NCI-H146 treated with DMSO at 0.1 percent for 48 hours (cell line): ENCODE measurements around the gene KIF16B.

Experiments used
- DNase-seq: peaks from one replicate; lab custom pipeline; 2025; ENCODE audit not compliant: unreplicated experiment; lab: John Stamatoyannopoulos, UW

Gene KIF16B

DNA sequence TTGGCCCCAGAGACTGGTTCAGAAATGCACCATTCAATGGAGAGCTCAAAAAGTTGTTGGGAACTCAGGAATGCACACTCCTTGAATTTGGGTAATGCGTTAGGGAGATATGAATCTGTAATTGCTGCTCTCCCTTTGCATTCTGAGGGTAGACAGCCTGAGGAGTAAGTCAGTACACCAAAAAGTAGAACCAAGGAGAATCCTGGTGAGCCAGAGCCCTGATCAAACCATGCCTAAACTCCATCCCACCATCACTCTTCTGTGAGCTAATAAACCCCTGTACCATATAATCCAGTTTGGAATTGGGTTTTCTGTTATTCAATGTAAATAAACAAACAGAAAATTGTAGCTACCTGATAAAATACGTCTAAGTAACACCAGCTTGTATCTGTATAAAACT is 90.2 kb downstream of the KIF16B start:
- DNase-seq = no peak

DNA sequence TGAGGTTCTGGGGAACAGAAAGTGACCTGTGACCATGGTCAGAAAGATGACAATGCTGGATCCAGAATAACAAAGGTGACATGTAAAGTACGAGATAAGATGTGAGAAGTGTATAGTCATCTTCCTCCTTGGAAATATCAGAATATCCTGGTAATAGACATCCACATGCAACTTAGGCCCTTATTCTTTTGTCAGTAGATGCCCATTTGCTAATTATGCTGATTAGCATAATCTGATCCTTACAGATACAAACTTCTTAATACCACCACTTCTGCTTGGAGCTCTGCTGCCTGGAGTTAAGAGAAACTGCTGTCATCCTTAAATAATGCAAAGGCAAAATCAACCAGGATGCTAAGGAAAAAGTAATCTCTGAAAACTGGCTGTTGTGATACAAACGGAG is 91.3 kb downstream of the KIF16B start:
- DNase-seq = no peak

DNA sequence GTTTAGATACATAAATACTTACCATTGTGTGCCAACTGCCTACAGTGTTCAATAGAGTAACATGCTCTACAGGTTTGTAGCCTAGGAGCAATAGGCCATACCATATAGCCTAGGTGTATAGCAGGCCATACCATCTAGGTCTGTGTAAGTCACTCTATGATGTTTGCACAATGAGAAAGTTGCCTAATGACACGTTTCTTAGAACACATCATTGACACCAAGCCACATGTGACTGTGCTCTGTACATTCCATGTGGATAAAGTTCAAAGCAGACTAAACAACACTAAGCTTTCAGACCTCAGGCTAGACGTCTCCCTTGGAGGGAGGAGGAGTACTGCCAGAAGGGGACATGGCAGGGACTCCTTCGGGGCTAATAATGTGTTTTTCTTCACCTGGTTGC is 93.6 kb downstream of the KIF16B start:
- no peak for DNase-seq

DNA sequence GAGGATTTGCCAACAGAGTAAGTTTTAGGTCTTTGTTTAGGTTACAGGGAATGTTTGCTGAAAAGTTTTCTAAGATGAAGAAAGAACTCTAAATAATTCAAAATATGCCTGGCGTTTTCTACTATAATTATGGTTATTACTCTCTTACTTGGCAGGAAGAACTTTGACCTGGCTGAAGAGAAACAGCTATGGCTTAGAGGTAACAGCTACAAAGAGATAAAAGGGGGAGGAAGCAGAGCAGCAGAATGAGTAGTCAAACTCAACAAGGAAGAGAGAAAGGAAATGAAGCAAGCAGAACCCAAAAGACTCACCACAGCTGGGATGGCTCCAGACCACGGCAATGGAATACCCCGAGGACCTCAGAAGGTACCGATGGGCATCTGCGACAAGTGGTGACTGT is 95.6 kb downstream of the KIF16B start:
- DNase-seq = no peak

DNA sequence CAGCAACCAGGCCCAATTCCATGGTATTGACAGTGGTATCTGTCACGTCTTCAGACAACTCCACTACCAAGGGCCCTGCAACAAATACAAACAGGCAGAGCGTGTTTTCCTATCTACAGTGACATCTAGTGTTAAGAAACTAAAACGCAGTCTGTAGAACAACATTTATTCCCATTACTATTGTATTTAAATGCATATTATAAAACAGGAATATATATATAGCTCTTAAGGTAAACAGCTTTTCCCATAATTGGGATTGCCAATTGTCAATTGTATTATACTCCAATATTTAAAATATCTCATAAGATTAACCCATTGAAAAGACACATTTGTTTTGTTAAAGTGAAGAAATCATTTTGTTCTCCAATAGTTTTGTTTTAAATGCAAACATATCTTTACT is 97.2 kb downstream of the KIF16B start:
- DNase-seq = peak; percentile 6

DNA sequence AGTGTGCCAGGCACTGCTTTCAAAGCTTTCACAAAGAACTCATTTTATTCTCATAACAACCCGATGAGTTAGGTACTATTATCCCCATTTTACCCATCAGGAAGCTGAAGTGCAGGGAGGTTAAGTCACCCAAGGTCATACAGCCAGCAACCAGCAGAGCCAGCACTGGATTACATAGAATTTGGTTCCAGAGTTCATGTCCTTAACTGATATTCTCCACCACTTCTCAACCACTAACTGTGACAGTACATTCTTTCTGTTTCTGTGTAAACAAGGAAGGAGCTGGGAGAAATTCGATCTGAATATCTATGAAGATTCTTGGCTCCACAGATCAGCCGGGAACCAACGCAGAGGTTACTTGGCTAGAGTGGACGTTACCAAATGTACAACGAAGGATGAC is 98.0 kb downstream of the KIF16B start:
- DNase-seq = no peak

DNA sequence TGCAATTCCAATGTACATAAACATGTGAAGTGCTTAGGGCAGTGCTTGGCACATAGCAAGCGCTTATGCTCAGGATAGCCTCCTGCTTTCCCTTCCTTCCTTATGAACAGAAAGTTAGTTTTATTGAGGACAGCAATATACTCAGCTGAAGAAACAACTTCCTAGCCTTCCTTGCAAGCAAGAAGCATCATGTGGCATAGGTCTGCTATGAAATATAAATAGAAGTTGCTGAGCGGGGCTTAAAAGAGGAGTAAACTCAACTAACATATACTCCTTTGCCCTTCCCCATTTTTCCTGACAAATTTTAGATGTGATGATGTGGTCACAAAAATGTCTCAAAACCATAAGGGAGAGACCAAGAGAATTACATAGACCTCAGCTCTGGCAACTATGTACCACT is 98.9 kb downstream of the KIF16B start:
- DNase-seq = no peak

DNA sequence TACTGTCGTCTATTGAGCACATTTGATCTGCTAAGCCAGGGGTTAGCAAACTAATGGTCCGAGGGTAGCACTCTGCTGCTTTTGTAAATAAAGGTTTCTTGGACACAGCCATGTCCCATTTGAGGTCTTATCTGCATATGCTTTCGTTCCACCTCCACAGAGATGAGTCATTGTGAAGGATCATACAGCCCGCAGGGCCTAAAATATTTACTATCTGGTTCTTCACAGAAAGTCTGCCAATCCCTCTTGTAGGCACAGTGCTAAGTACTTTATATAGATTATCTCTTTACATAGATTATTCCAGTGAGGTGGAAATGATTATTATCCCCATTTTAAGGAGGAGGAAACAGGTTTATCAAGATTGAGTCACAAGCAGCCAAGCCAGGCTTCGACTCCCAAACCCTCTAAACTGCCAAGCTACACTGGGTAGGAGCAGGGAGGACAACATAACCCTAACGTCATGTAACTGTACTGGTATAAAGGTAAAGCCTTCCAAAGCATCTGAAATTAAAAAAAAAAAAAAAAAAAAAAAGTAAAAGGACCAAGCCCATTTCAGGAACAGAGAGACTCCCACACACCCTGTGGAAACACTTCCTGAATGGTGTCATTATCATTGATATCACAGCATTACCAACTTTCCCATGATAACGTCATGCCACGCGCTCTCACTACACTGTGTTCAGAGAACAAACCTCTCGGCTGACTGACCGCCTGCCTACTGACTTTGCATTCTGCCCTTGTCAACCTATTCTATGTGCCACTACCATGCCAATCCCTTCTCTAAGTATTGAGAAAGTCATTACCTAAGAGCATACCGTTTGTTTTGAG is 101.0 kb downstream of the KIF16B start:
- DNase-seq = no peak

DNA sequence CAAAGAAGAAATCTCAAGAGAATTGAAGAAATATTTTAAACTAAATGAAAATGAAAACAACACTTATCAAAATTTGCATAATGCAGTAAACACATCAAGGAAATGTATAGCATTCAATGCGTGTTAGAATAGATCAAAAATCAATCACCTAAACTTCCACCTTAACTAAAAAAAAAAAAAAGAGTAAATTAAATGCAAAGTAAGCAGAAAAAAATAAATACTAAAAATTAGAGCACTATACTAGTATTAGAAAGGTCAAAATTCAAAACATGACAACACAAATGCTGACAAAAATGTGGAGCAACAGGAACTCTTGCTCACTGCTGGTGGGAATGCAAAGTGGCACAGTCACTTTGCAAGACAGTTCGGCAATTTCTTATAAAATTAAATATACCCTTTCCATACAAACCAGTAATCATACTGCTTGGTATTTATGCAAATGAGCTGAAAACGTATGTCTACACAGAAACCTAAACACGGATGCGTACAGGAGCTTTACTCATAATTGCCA is 103.8 kb downstream of the KIF16B start:
- DNase-seq = no peak

DNA sequence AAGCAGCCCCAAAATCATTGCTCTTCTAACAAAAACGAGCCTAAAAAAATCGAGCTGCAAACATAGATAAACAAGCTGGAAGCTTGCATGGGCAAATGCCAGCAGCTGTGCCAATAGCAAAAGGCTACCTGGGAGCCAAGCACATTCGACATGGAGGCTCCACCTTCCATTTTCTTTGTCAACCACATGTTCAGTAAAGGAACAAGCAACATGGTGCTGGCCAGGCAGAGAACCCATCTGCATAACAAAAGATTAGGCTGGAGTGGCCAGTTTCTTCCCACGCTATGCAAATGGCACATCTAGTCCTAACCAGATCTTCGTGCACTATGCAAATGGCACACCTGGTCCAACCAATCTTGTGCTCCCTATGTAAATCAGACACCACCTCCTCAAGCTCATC is 110.5 kb downstream of the KIF16B start:
- DNase-seq = no peak

DNA sequence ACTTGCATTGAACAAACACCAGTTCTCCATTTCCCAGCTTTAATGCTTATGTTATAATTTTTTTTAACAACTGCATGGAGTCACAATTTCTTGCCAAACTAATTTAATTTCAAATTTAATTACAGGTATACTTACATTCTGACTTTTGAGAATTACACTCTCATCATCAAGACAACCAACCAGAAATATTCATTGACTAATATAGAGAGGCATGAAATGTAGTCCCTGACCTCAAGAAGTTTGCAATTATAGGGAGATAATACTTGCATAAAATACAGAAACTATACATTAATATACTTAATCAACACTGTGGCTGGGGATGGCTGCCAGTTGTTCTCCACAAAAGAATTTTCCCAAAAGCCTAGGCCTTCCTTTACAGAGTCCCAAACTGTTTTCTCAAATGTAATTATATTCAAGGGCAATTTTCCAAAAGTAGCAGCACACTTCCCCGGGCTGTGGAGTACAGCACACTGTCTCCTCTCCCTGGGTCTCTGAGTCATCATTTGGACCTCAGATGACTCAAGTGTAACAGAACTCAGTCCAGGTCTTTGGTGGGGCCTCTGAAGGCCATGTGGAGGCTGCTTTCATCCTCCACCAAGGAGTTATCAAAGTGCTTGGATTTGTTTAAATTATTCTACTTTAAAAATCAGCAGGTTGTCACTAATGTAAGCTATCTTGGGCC is 114.1 kb downstream of the KIF16B start:
- no peak for DNase-seq

DNA sequence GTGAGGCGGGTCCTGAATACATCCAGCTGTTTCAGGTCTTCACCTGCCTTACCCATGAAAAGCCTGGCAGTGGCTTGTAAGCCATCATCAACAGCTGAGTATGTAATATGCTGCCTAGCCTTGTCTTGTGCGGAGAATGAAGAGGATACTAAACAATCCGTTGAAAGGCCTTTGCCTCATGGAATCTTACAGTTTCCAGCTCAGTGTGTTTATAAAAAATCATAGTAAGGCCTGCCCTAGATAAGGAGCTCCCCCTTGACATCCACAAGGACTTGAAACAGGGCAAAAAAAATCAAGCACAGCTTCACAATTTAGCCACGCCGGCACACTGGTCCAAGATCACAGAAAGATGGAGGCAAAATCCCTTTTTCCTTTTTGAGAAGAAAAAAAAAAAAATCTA is 115.7 kb downstream of the KIF16B start:
- no peak for DNase-seq

DNA sequence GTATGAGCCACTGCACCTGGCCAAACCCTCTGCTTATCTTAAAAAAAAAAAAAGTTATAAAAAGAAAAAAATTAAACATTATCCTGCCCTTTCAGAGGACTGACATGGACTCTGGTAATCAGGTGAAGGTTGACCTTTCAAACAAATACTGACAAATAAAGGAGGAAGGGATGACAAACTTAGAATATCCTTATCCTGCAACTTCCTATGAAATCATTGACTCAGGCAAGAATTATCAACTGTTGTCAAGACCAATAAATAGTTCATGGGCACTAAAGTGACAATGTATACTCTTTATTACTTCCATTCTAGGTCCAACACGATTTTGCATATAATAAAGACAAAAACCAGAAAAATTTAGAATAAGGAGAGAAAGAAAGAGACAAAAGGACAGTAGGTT is 117.9 kb downstream of the KIF16B start:
- no peak for DNase-seq

DNA sequence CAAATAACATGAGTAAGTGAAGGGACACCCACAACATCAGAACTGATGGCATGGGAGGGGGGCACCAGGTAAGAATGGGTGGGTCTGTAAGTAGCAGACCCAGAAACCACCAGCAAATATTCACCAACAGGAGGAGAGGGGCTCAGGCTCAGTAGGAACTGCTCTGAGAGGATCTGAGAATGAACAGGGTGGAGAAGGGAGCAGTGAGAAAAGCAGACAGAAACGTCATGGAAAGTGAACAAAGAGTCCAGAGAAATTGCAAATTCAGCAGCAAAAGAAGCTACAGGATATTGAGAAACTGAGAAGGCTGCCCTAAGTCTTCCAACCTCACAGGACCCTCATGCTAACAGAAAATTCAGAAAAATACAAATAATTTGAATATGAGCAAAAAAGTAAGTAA is 121.3 kb downstream of the KIF16B start:
- DNase-seq = no peak

DNA sequence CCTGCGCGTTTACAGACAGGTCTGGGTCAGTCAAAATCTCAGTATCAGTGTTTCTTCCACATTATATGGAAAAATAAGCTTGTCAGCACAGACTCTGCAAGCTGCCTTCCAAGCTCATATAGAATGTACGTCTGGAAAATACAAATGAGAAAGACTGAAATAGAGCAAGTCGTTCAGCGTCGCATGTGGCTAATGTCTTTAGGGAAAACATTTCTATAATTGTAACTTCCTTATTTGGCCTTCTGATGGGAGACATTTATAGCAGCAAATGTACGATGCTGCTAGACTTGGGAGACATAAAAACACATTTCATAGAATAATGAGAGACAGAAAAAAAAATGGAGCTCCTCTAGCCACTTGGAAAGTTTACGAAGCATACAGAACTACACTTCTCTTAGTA is 122.2 kb downstream of the KIF16B start:
- no peak for DNase-seq

DNA sequence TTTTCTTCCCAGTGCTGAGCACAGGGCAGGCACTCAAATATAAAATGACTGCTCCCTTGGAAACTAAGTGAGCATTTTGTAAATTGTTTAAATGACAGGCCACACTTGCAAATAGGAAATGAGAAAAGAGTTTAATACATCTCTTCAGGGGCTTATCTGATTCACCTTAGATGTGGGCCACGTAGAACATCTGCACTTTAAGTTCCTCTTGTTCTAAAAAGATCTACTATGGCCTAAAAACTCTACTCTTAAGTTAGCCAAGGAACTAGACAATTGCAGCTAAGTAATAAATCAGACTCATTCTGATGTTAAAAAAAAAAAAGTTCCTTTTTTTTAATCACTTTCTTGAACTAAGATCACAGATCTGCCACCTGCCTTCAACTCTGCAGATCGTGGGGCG is 126.3 kb downstream of the KIF16B start:
- no peak for DNase-seq

DNA sequence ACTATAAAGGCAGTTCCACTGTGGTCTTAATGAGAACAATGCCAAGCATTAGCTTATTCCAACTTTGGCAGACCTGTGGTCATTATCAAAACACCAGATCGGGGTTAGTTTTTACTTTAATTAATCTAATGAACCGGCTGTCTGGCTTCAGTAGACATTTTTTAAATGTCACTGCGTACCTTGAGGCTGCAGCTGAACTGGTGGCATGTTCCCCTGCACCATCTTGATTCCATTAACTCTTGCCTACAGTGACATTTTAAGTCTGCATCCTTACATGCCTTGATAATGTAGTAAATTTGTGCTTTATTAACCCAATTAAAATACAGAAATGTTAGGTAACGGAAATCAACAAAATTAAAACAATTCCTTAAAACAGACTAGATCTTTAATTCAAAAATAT is 127.0 kb downstream of the KIF16B start:
- no peak for DNase-seq

DNA sequence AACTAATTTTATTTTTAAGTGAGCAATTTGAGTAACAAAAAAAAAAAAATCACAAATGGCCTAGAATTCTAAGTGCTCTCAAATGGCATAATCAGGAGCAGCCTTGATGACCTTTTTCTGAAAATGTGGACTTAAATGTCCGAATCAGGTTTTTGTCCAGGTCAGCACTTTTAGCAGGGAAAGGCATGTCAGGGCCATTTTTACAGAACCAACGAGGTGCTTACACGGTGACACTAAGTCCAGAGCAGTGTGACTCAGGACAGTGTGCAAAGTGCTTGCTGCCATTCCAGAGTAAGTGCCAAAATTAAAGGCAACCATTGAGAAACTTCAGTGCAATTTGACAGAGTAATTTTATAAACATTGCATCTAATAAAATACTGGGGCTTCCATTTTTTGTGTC is 127.8 kb downstream of the KIF16B start:
- DNase-seq = no peak

DNA sequence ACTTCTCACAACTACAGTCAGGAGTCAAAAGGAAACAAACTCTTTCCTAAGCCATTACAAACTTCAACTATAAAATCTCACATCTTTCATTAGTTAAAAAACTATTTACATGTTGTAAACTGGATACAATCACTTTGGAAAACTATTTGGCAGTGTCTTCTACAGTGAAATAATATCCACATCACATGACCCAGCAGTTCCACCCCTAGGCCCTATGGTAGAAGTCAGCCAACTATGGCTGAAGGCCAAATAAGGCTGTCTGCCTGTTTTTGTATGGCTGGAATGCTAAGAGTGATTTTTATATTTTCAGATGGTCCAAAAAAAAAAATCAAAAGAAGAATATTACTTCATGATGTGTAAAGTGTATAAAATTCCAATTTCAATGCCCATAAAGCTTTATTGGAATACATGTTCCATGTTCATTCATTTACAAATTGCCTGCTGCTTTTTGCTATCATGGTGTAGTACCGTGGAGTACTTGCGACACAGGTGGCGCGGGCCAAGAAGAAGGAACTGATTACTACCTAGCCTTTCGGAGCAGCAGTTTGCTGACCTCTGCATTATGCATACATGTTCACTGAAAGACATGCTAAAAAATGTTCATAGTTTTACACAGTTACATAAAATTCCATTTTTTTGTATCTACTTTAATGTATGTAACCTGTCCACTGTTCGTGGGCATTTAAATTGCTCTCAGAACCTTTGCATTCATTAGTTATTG is 129.0 kb downstream of the KIF16B start:
- no peak for DNase-seq

DNA sequence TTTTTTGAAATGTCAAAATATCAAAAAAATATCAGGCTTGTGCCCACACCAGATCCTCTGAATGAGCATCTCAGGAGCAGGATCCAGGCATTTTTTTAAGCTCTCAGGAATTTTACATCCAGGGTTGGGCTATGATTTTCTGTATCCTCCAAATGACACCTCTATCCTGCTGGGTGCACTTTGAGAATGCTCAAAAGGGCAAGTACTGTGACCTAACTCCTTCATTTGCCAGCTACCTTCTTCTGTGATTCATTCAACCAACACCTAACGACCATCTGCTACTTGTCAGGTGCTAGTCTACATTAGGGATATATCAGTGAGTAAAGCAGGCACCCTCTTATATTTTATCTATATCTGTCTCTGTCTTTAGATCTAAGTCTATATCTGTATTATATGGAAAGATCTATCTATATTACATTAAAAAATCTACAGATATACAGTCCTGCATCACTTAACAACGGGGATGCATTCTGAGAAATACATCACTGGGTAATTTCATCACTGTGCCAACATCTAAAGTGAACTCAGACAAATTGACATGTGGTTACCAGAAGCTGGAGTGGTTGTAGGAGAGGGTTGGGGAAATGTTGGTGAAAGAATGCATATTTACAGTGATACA is 131.6 kb downstream of the KIF16B start:
- DNase-seq = no peak

DNA sequence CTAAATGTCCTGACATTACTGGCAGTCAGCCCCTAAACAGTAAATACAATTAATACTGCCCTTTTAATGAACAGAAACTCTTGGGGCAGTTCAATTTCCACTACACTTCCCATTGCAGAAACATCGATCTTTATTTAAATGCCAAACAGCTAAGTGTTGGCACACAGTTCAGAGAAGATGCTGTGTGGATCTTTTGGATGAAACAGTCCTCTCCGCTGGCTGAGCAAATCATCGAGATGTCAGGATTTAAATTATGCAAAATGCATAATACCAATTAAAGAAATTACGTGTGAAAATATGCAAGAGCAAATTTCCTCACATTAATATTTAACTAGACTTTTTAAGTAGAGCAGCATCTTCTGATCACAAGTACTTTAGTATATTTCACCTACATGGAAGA is 132.6 kb downstream of the KIF16B start:
- DNase-seq = no peak
